Measurements from ENCODE around the gene GPR68.
"Not testable (repeated sequence)": the region's sequence is repeated elsewhere in the genome, so short reads cannot be mapped to it uniquely, and the experiment has no call there.

GRCh38 chr14:91245616-91246015 is 1.1 kb upstream of the GPR68 start:
- TF ChIP-seq, protein P1, sequence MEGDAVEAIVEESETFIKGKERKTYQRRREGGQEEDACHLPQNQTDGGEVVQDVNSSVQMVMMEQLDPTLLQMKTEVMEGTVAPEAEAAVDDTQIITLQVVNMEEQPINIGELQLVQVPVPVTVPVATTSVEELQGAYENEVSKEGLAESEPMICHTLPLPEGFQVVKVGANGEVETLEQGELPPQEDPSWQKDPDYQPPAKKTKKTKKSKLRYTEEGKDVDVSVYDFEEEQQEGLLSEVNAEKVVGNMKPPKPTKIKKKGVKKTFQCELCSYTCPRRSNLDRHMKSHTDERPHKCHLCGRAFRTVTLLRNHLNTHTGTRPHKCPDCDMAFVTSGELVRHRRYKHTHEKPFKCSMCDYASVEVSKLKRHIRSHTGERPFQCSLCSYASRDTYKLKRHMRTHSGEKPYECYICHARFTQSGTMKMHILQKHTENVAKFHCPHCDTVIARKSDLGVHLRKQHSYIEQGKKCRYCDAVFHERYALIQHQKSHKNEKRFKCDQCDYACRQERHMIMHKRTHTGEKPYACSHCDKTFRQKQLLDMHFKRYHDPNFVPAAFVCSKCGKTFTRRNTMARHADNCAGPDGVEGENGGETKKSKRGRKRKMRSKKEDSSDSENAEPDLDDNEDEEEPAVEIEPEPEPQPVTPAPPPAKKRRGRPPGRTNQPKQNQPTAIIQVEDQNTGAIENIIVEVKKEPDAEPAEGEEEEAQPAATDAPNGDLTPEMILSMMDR (conservative IDR thresholded peaks at IDR 0.05; ENCODE audit: low read length), result not testable (repeated sequence)
- not testable (repeated sequence) for TF ChIP-seq EZH2phosphoT487 (IDR thresholded peaks at IDR 0.05; ENCODE audit: borderline replicate concordance, low read depth, low read length)

Data from OCI-LY7 (cell line).